Kidney (tissue), 14 donors: ENCODE results near the gene KERA. TPM values are rescaled to one million over a fixed set of nuclear protein-coding genes. Genes with fewer than 3 reads are reported as not detected.

Experiments used
- DNase-seq, 5 donors: peaks; one replicate each; pipeline ENCODE4 v3.0.0-alpha.2; 2013 to 2020
- FAIRE-seq: peaks from 2 replicates; lab custom pipeline; 2012; peaks lifted over from hg19 to GRCh38; lab: Jason Lieb, UNC
- H3K27ac ChIP-seq, 2 donors: one replicate each; pipeline ENCODE4 v1.7.0; 2013; ENCODE audit warnings: low read depth in 2 of 2, low read length in 2 of 2, inconsistent platforms in 1 of 2
- H3K27me3 ChIP-seq: one replicate; pipeline ENCODE4 v1.7.1; 2013; ENCODE audit warnings: low read length, inconsistent platforms; ENCODE audit not compliant: control insufficient read depth, insufficient read depth
- H3K36me3 ChIP-seq, 3 donors: one replicate each; pipeline versions ENCODE4 v1.7.0 to v1.7.1; 2013; ENCODE audit warnings: low read length in 3 of 3, control low read depth in 1 of 3, inconsistent platforms in 1 of 3; ENCODE audit not compliant: insufficient read depth in 3 of 3, control insufficient read depth in 2 of 3
- H3K4me1 ChIP-seq, 3 donors: one replicate each; pipeline versions ENCODE4 v1.7.0 to v1.7.1; 2013; ENCODE audit warnings: low read length in 3 of 3, inconsistent platforms in 1 of 3, low read depth in 1 of 3; ENCODE audit not compliant: control insufficient read depth in 2 of 3, insufficient read depth in 2 of 3
- H3K4me3 ChIP-seq, 3 donors: one replicate each; pipeline versions ENCODE4 v1.7.0 to v1.8.1; 2013; ENCODE audit warnings: low read length in 3 of 3, control low read depth in 1 of 3, inconsistent platforms in 1 of 3
- H3K9ac ChIP-seq, 3 donors: one replicate each; pipeline versions ENCODE4 v1.7.0 to v1.7.1; 2013; ENCODE audit warnings: low read length in 3 of 3, control low read depth in 1 of 3, inconsistent platforms in 1 of 3
- H3K9me3 ChIP-seq, 3 donors: one replicate each; pipeline versions ENCODE4 v1.7.0 to v1.7.1; 2013; ENCODE audit warnings: low read length in 3 of 3, control low read depth in 1 of 3, inconsistent platforms in 1 of 3; ENCODE audit not compliant: control insufficient read depth in 2 of 3, insufficient read depth in 1 of 3
- CTCF ChIP-seq: IDR thresholded peaks from 3 replicates; pipeline ENCODE4 v1.5.1; 2012; ENCODE audit warnings: mild to moderate bottlenecking, moderate library complexity, borderline replicate concordance; ENCODE audit not compliant: insufficient read depth; ENCODE audit errors: extremely low read depth
- intact Hi-C: fragments of 100-400 bp; cut with DNase I; formaldehyde crosslinking; loops from one replicate; pipeline ENCODE4 v1.11.1; 2022
- polyA plus RNA-seq: library from polyadenylated mRNA; stranded (reverse); fragments of 350-450 nt; fragmentation: Illumina TruSeq; extraction: RNeasy Lipid Tissue Mini Kit (QIAGEN cat#74804); gene quantifications from one replicate; pipeline ENCODE4 v1.2.3, GENCODE V29; 2014; ENCODE audit warnings: low read depth, low replicate concordance; ENCODE audit not compliant: insufficient read depth
- total RNA-seq: library from RNA; stranded (reverse); fragmentation: NEBNext Ultra II Directional; extraction: Animal tissue kit (Norgen Biotek cat#: 25700); gene quantifications from one replicate; pipeline ENCODE4 v1.2.1, GENCODE V29; 2021
- donor health status: control.
- donor health status: control.
- donor health status: control.
- donor health status: control.
- donor health status: control.
- donor health status: DM: yes; HTN: yes; CAD: no.
- donor health status: Normal renal cell carcinoma (clear cell type).

Gene KERA
- total and polyA plus RNA-seq, 2 donors from 2014 or later, result not detected

GRCh38 chr12:91023326-91024004, 34.4 kb downstream of the KERA start:
- no peak overlapping the region for H3K9ac ChIP-seq
- no peak for TF ChIP-seq CTCF
- no peak overlapping the region for H3K27ac ChIP-seq
- FAIRE-seq (no peak), DNase-seq (no peak)
- H3K4me1 ChIP-seq, result no peaks in the 10 kb centered on the region
- H3K9me3 ChIP-seq, result no peaks in the 10 kb centered on the region
- intact Hi-C loops, result no loop called here
- H3K27me3 ChIP-seq, result no peaks in the 10 kb centered on the region
- H3K36me3 ChIP-seq, result no peaks in the 10 kb centered on the region
- no peak overlapping the region for H3K4me3 ChIP-seq

- intact Hi-C loops, result no loop called here
- no peak for FAIRE-seq
- no peak for TF ChIP-seq CTCF
Observed at GRCh38 chr12:91021076-91021475, 36.7 kb downstream of the KERA start.

GRCh38 chr12:91019455-91019854, 38.4 kb downstream of the KERA start:
- no peaks in the 10 kb centered on the region for H3K9me3 ChIP-seq
- no peak overlapping the region for H3K27ac ChIP-seq
- no peak for FAIRE-seq
- H3K27me3 ChIP-seq, result no peaks in the 10 kb centered on the region
- intact Hi-C loops, result no loop called here
- no peak for TF ChIP-seq CTCF
- H3K9ac ChIP-seq, result no peak overlapping the region
- no peaks in the 10 kb centered on the region for H3K4me1 ChIP-seq
- no peaks in the 10 kb centered on the region for H3K36me3 ChIP-seq
- H3K4me3 ChIP-seq, result no peak overlapping the region
- no peak for DNase-seq

More at GRCh38 chr12:91021076-91021475, 36.7 kb downstream of the KERA start:
- Histone ChIP-seq H3K4me3 (no peak overlapping the region), H3K27me3 (no peaks in the 10 kb centered on the region), H3K27ac (no peak overlapping the region), H3K4me1 (no peaks in the 10 kb centered on the region), H3K9me3 (no peaks in the 10 kb centered on the region), H3K36me3 (no peaks in the 10 kb centered on the region), H3K9ac (no peak overlapping the region)
- DNase-seq, result no peak
